ENCODE results near the gene ZNRF4. TPM values are rescaled to one million over a fixed set of nuclear protein-coding genes. Genes with fewer than 3 reads are reported as not detected.

Gene ZNRF4
- total RNA-seq, 3 donors from 2014 or later = not detected

GRCh38 chr19:5498830-5499550, 43.8 kb downstream of the ZNRF4 start:
- no peak for TF ChIP-seq CTCF (IDR thresholded peaks at IDR 0.05)
- DNase-seq = no peak
- Histone ChIP-seq H3K4me1 (ENCODE audit: low read depth) (no peaks in the 10 kb centered on the region), H3K9me3 (peaks cover 21% of the 10 kb centered on the region), H3K4me3 (no peak overlapping the region), H3K36me3 (ENCODE audit: low read depth) (no peaks in the 10 kb centered on the region)
- no peak for ATAC-seq
- intact Hi-C loops (cut with DNase I, micrococcal nuclease) = no loop called here

GRCh38 chr19:5501907-5502306, 46.7 kb downstream of the ZNRF4 start:
- intact Hi-C loops (cut with DNase I, micrococcal nuclease) = no loop called here
- no peak for DNase-seq
- no peak overlapping the region for H3K4me3 ChIP-seq
- no peaks in the 10 kb centered on the region for H3K36me3 ChIP-seq (ENCODE audit: low read depth)
- H3K9me3 ChIP-seq = peaks cover 21% of the 10 kb centered on the region
- H3K4me1 ChIP-seq (ENCODE audit: low read depth) = no peaks in the 10 kb centered on the region
- ATAC-seq = no peak
- no peak for TF ChIP-seq CTCF (IDR thresholded peaks at IDR 0.05)

GRCh38 chr19:5503598-5503997, 48.4 kb downstream of the ZNRF4 start:
- H3K9me3 ChIP-seq = peaks cover 21% of the 10 kb centered on the region
- no peaks in the 10 kb centered on the region for H3K4me1 ChIP-seq (ENCODE audit: low read depth)
- intact Hi-C loops (cut with DNase I, micrococcal nuclease) = no loop called here
- ATAC-seq (no peak), DNase-seq (no peak)
- no peak for TF ChIP-seq CTCF (IDR thresholded peaks at IDR 0.05)
- H3K36me3 ChIP-seq (ENCODE audit: low read depth) = no peaks in the 10 kb centered on the region
- H3K4me3 ChIP-seq = no peak overlapping the region

GRCh38 chr19:5504114-5504513, 48.9 kb downstream of the ZNRF4 start:
- H3K36me3 ChIP-seq (ENCODE audit: low read depth) = no peaks in the 10 kb centered on the region
- DNase-seq (no peak), ATAC-seq (no peak)
- no peak overlapping the region for H3K4me3 ChIP-seq
- intact Hi-C loops (cut with DNase I, micrococcal nuclease) = no loop called here
- peaks cover 21% of the 10 kb centered on the region for H3K9me3 ChIP-seq
- no peaks in the 10 kb centered on the region for H3K4me1 ChIP-seq (ENCODE audit: low read depth)
- no peak for TF ChIP-seq CTCF (IDR thresholded peaks at IDR 0.05)

Other genes starting within 250 kb of the ZNRF4 start
- gene PTPRS, start 114.6 kb upstream of the ZNRF4 start, total RNA-seq = 100 to 1,000 TPM in 1 of 3 donors, 10 to 100 TPM in 1, 1 to 10 TPM in 1; 7.2 to 131 (median 22.5) TPM
- gene TINCR, start 112.5 kb downstream of the ZNRF4 start, total RNA-seq = 1 to 10 TPM; 4.6 to 9.0 (median 5.6) TPM
- 100 to 1,000 TPM in 2 of 3 donors, 10 to 100 TPM in 1; 66.7 to 122 (median 102) TPM for gene SAFB2, start 167.4 kb downstream of the ZNRF4 start, total RNA-seq
- gene SAFB, start 167.7 kb downstream of the ZNRF4 start, total RNA-seq = 100 to 1,000 TPM in 1 of 3 donors, 10 to 100 TPM in 2; 78.8 to 115 (median 83.3) TPM
- 10 to 100 TPM; 70.1 to 73.7 (median 70.9) TPM for gene MICOS13, start 225.1 kb downstream of the ZNRF4 start, total RNA-seq
- gene HSD11B1L, start 225.6 kb downstream of the ZNRF4 start, total RNA-seq = 1 to 10 TPM; 2.3 to 8.2 (median 3.3) TPM
- 100 to 1,000 TPM; 541 to 812 (median 769) TPM for gene RPL36, start 234.9 kb downstream of the ZNRF4 start, total RNA-seq